Activated naive CD4-positive, alpha-beta T cell treated with anti-CD3 and anti-CD28 coated beads for 36 hours (primary cell): ENCODE data around the gene CD59. TPM values are rescaled to one million over a fixed set of nuclear protein-coding genes. Genes with fewer than 3 reads are reported as not detected.

ENCODE experiments used
- CTCF ChIA-PET: fragments of 350-600 bp; sonication (Branson Sonifier 250); formaldehyde crosslinking; loops from one replicate; lab custom pipeline; 2021; ENCODE audit warnings: antibody characterized with exemption; lab: Charles Lee
- DNase-seq: peaks from one replicate; pipeline ENCODE4 v3.0.0-alpha.2; 2020
- H3K27ac Mint-ChIP-seq: one replicate; pipeline ENCODE4 v1.8.0; 2021; ENCODE audit warnings: mild to moderate bottlenecking, mixed read lengths
- H3K27me3 Mint-ChIP-seq: one replicate; pipeline ENCODE4 v1.8.0; 2021; ENCODE audit warnings: low read depth, mixed read lengths
- H3K36me3 Mint-ChIP-seq: one replicate; pipeline ENCODE4 v1.8.0; 2021; ENCODE audit warnings: low read depth, mixed read lengths
- H3K4me1 Mint-ChIP-seq: one replicate; pipeline ENCODE4 v1.8.0; 2021; ENCODE audit warnings: low read depth, mixed read lengths
- H3K4me3 Mint-ChIP-seq: one replicate; pipeline ENCODE4 v1.8.0; 2021; ENCODE audit warnings: mild to moderate bottlenecking, moderate library complexity, mixed read lengths
- H3K9me3 Mint-ChIP-seq: one replicate; pipeline ENCODE4 v1.8.0; 2021; ENCODE audit warnings: mixed read lengths
- intact Hi-C: fragments of 100-400 bp; cut with micrococcal nuclease; formaldehyde crosslinking; loops from one replicate; pipeline ENCODE4 v1.15.1; 2023
- total RNA-seq, 2 experiments: library from RNA; stranded (reverse); gene quantifications; one replicate each; pipeline ENCODE4 v1.2.3, GENCODE V29; 2021

Gene CD59
- total RNA-seq, 2 experiments from 2014 or later = 59.9 to 61.9 TPM

- intact Hi-C loops = no loop called here
- no peaks in the 10 kb centered on the region for H3K4me1 Mint-ChIP-seq
- CTCF ChIA-PET = no interaction called here
- no peaks in the 10 kb centered on the region for H3K36me3 Mint-ChIP-seq
- no peaks in the 10 kb centered on the region for H3K9me3 Mint-ChIP-seq
- no peak overlapping the region for H3K4me3 Mint-ChIP-seq
- H3K27ac Mint-ChIP-seq = no peak overlapping the region
- DNase-seq = no peak
- no peaks in the 10 kb centered on the region for H3K27me3 Mint-ChIP-seq
These were observed 76.7 kb downstream of the CD59 start for GRCh38 chr11:33659370-33660139.

GRCh38 chr11:33658195-33658900, 77.9 kb downstream of the CD59 start:
- CTCF ChIA-PET = no interaction called here
- H3K4me3 Mint-ChIP-seq = no peak overlapping the region
- no peak overlapping the region for H3K27ac Mint-ChIP-seq
- no peaks in the 10 kb centered on the region for H3K9me3 Mint-ChIP-seq
- H3K36me3 Mint-ChIP-seq = no peaks in the 10 kb centered on the region
- intact Hi-C loops = no loop called here
- no peak for DNase-seq
- H3K27me3 Mint-ChIP-seq = no peaks in the 10 kb centered on the region
- H3K4me1 Mint-ChIP-seq = no peaks in the 10 kb centered on the region

GRCh38 chr11:33657757-33658156, 78.5 kb downstream of the CD59 start:
- intact Hi-C loops = no loop called here
- Mint-ChIP-seq H3K27ac (no peak overlapping the region), H3K9me3 (no peaks in the 10 kb centered on the region), H3K36me3 (no peaks in the 10 kb centered on the region), H3K4me3 (no peak overlapping the region), H3K4me1 (no peaks in the 10 kb centered on the region), H3K27me3 (no peaks in the 10 kb centered on the region)
- CTCF ChIA-PET = no interaction called here
- DNase-seq = no peak

- CTCF ChIA-PET = no interaction called here
- H3K9me3 Mint-ChIP-seq = no peaks in the 10 kb centered on the region
These were observed 79.5 kb downstream of the CD59 start for GRCh38 chr11:33656768-33657167.

GRCh38 chr11:33655842-33656600, 80.2 kb downstream of the CD59 start:
- H3K27ac Mint-ChIP-seq = no peak overlapping the region

More at GRCh38 chr11:33656768-33657167, 79.5 kb downstream of the CD59 start:
- Mint-ChIP-seq H3K27me3 (no peaks in the 10 kb centered on the region), H3K4me3 (no peak overlapping the region), H3K27ac (no peak overlapping the region), H3K4me1 (no peaks in the 10 kb centered on the region), H3K36me3 (no peaks in the 10 kb centered on the region)
- DNase-seq = no peak
- intact Hi-C loops = no loop called here

GRCh38 chr11:33654594-33654993, 81.6 kb downstream of the CD59 start:
- H3K4me1 Mint-ChIP-seq = no peaks in the 10 kb centered on the region
- DNase-seq = no peak
- no peak overlapping the region for H3K4me3 Mint-ChIP-seq
- peaks cover 2% of the 10 kb centered on the region for H3K27me3 Mint-ChIP-seq
- H3K9me3 Mint-ChIP-seq = no peaks in the 10 kb centered on the region
- CTCF ChIA-PET = no interaction called here
- intact Hi-C loops = no loop called here
- H3K27ac Mint-ChIP-seq = no peak overlapping the region
- no peaks in the 10 kb centered on the region for H3K36me3 Mint-ChIP-seq

More at GRCh38 chr11:33655842-33656600, 80.2 kb downstream of the CD59 start:
- no peak for DNase-seq
- H3K36me3 Mint-ChIP-seq = no peaks in the 10 kb centered on the region
- H3K27me3 Mint-ChIP-seq = no peaks in the 10 kb centered on the region
- H3K4me3 Mint-ChIP-seq = no peak overlapping the region
- H3K4me1 Mint-ChIP-seq = no peaks in the 10 kb centered on the region
- intact Hi-C loops = no loop called here
- CTCF ChIA-PET = no interaction called here
- H3K9me3 Mint-ChIP-seq = no peaks in the 10 kb centered on the region

Other genes starting within 250 kb of the CD59 start
- gene C11orf91, start 35.6 kb downstream of the CD59 start, total RNA-seq = not detected
- gene FBXO3, start 38.1 kb upstream of the CD59 start, total RNA-seq = 10 to 100 TPM; 12.2 to 12.9 TPM
- gene LMO2, start 155.7 kb upstream of the CD59 start, total RNA-seq = not detected